Neural cell (in vitro differentiated cells): ENCODE results near the gene UMODL1. TPM values are rescaled to one million over a fixed set of nuclear protein-coding genes. Genes with fewer than 3 reads are reported as not detected.

ENCODE experiments used
- H2AFZ ChIP-seq: fragments of 200-600, 300-800 bp; sonication (generic), shearing (Covaris generic); 2 replicates; pipeline ENCODE4 v1.6.0; 2014; ENCODE audit warnings: low read depth, mild to moderate bottlenecking, antibody characterized with exemption, low read length, moderate library complexity
- H3F3A ChIP-seq: fragments of 200-600 bp; shearing (Covaris generic); 2 replicates; pipeline ENCODE4 v1.6.1; 2016; ENCODE audit warnings: mild to moderate bottlenecking, moderate library complexity, mixed read lengths, antibody characterized with exemption, low read length; ENCODE audit not compliant: insufficient read depth, poor library complexity, severe bottlenecking
- H3K27ac ChIP-seq: fragments of 200-600, 300-800 bp; sonication (generic), shearing (Covaris generic); 2 replicates; pipeline ENCODE4 v1.5.1; 2014; ENCODE audit warnings: mild to moderate bottlenecking, low read length, moderate library complexity
- H3K27me3 ChIP-seq: fragments of 300-800, 200-600 bp; sonication (generic), shearing (Covaris generic); 2 replicates; pipeline ENCODE4 v1.6.0; 2014; ENCODE audit warnings: mild to moderate bottlenecking, low read depth, low read length, moderate library complexity; ENCODE audit not compliant: insufficient read depth
- H3K36me3 ChIP-seq: fragments of 300-800, 200-600 bp; sonication (generic), shearing (Covaris generic); 2 replicates; pipeline ENCODE4 v1.5.1; 2014; ENCODE audit warnings: mild to moderate bottlenecking, antibody characterized with exemption, low read length, moderate library complexity; ENCODE audit not compliant: insufficient read depth
- H3K4me2 ChIP-seq: fragments of 300-800, 200-600 bp; sonication (generic), shearing (Covaris generic); 2 replicates; pipeline ENCODE4 v1.6.0; 2014; ENCODE audit warnings: mild to moderate bottlenecking, low read length
- H3K4me3 ChIP-seq: fragments of 300-800, 200-600 bp; sonication (generic), shearing (Covaris generic); 2 replicates; pipeline ENCODE4 v1.5.1; 2014; ENCODE audit warnings: mild to moderate bottlenecking, low read length, moderate library complexity
- H3K79me2 ChIP-seq: fragments of 200-600 bp; shearing (Covaris generic); replicated peaks from 2 replicates; pipeline ENCODE4 v1.6.0; 2014; ENCODE audit warnings: mild to moderate bottlenecking, low read length, moderate library complexity; ENCODE audit not compliant: insufficient read depth
- H3K9ac ChIP-seq: fragments of 300-800, 200-600 bp; sonication (generic), shearing (Covaris generic); 2 replicates; pipeline ENCODE4 v1.6.1; 2016; ENCODE audit warnings: mild to moderate bottlenecking, low read length, mixed read lengths
- H3K9me2 ChIP-seq: fragments of 200-600 bp; shearing (Covaris generic); 2 replicates; pipeline ENCODE4 v1.6.1; 2016; ENCODE audit warnings: mild to moderate bottlenecking, low read length, mixed read lengths; ENCODE audit not compliant: insufficient read depth
- H3K9me3 ChIP-seq: fragments of 200-600, 300-800 bp; sonication (generic), shearing (Covaris generic); 2 replicates; pipeline ENCODE4 v1.6.1; 2016; ENCODE audit warnings: mild to moderate bottlenecking, mixed run types, low read length, moderate library complexity, mixed read lengths
- H4K20me1 ChIP-seq: fragments of 200-600 bp; shearing (Covaris generic); 2 replicates; pipeline ENCODE4 v1.6.1; 2016; ENCODE audit warnings: mild to moderate bottlenecking, mixed run types; ENCODE audit not compliant: insufficient read depth
- CTCF ChIP-seq: fragments of 450-650 bp; IDR thresholded peaks from 2 replicates; pipeline ENCODE4 v1.5.1; 2014; ENCODE audit warnings: antibody characterized with exemption, mild to moderate bottlenecking, moderate library complexity; ENCODE audit not compliant: poor library complexity, severe bottlenecking
- EP300 ChIP-seq: fragments of 450-650 bp; conservative IDR thresholded peaks from 2 replicates; pipeline ENCODE4 v1.6.1; 2014; ENCODE audit warnings: antibody characterized with exemption, mild to moderate bottlenecking, moderate library complexity; ENCODE audit not compliant: poor library complexity, severe bottlenecking
- EZH2 ChIP-seq: fragments of 200-600, 300-800 bp; shearing (Covaris generic), sonication (generic); IDR thresholded peaks from 2 replicates; pipeline ENCODE4 v1.6.1; 2014; ENCODE audit warnings: antibody characterized with exemption, low read length, borderline replicate concordance, mild to moderate bottlenecking; ENCODE audit not compliant: insufficient read depth, poor library complexity, severe bottlenecking
- MXI1 ChIP-seq: fragments of 450-650 bp; conservative IDR thresholded peaks from 2 replicates; pipeline ENCODE4 v1.6.1; 2014; ENCODE audit warnings: antibody characterized with exemption, mild to moderate bottlenecking; ENCODE audit not compliant: poor library complexity, severe bottlenecking
- POLR2AphosphoS5 ChIP-seq: IDR thresholded peaks from 2 replicates; pipeline ENCODE4 v1.6.1; 2012
- RAD21 ChIP-seq: fragments of 450-650 bp; conservative IDR thresholded peaks from 2 replicates; pipeline ENCODE4 v1.6.1; 2014; ENCODE audit warnings: antibody characterized with exemption, mild to moderate bottlenecking, moderate library complexity
- REST ChIP-seq: IDR thresholded peaks from 2 replicates; pipeline ENCODE4 v1.6.1; 2012; ENCODE audit warnings: borderline replicate concordance
- SMC3 ChIP-seq: fragments of 450-650 bp; conservative IDR thresholded peaks from 2 replicates; pipeline ENCODE4 v1.6.1; 2014; ENCODE audit warnings: antibody characterized with exemption, mild to moderate bottlenecking, moderate library complexity; ENCODE audit not compliant: poor library complexity
- TAF1 ChIP-seq: IDR thresholded peaks from 2 replicates; pipeline ENCODE4 v1.6.1; 2012; ENCODE audit warnings: low read depth
- polyA plus RNA-seq: library from polyadenylated mRNA; depleted of rRNA; stranded (reverse); fragments of >200 nt; gene quantifications from 2 replicates; pipeline ENCODE4 v1.2.3, GENCODE V29; 2014

Gene UMODL1
- polyA plus RNA-seq, 1 donor from 2014 or later, result 0.11 TPM

DNA sequence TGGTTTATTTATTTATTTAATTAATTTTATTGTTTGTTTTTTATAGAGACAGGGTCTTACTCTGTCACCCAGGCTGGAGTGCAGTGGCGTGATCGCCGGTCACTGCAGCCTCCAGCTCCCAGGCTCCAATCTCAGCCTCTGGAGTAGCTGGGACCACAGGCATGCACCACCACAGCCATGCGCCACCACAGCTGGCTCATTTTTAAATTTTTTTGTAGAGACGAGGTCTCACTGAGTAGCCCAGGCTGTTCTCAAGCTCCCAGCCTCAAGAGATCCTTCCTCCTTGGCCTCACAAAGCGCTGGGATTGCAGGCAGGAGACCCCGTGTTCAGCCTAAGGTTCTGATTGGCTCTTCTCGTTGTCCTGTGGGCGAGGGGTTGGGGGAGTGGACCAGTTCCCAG is 22.1 kb downstream of the UMODL1 start:
- no peaks in the 10 kb centered on the region for H4K20me1 ChIP-seq
- H3F3A ChIP-seq, result no peaks in the 10 kb centered on the region
- peaks cover 3% of the 10 kb centered on the region for H3K9me3 ChIP-seq
- TF ChIP-seq RAD21 (no peak), REST (no peak), CTCF (no peak), EZH2 (no peak), SMC3 (no peak), TAF1 (no peak), MXI1 (no peak), EP300 (no peak), POLR2AphosphoS5 (no peak)
- H3K9me2 ChIP-seq, result no peaks in the 10 kb centered on the region
- H3K27ac ChIP-seq, result no peak overlapping the region
- H2AFZ ChIP-seq, result no peak overlapping the region
- no peak overlapping the region for H3K4me3 ChIP-seq
- no peaks in the 10 kb centered on the region for H3K36me3 ChIP-seq
- no peak overlapping the region for H3K9ac ChIP-seq
- no peaks in the 10 kb centered on the region for H3K79me2 ChIP-seq
- no peaks in the 10 kb centered on the region for H3K27me3 ChIP-seq
- no peak overlapping the region for H3K4me2 ChIP-seq

DNA sequence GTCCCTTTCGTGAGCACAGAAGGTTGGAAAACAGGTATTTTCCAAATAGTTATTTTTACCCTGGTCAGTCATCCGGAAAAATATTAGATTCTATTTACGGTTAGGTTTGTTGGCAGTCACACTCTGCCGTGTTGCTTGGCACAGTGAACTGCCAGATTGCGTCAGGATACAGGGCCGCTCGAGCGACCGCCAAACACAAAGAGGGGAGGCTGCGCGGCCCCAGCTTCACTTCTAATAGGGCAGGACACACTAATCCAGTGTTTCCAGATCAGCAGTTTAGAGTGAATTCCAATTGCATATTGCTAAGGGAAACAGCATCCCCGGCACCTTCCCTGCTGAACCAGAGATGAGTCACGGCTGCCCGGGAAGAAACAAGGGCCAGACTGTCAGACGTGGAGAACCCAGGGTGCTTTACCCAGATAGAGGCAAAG is 22.9 kb downstream of the UMODL1 start:
- H3K27ac ChIP-seq, result no peak overlapping the region
- no peak overlapping the region for H3K4me3 ChIP-seq
- no peaks in the 10 kb centered on the region for H4K20me1 ChIP-seq
- no peak for TF ChIP-seq SMC3
- TF ChIP-seq EZH2, result no peak
- no peak for TF ChIP-seq POLR2AphosphoS5
- no peak for TF ChIP-seq REST
- TF ChIP-seq CTCF, result no peak
- no peak for TF ChIP-seq MXI1
- H3K36me3 ChIP-seq, result no peaks in the 10 kb centered on the region
- H3K79me2 ChIP-seq, result no peaks in the 10 kb centered on the region
- no peaks in the 10 kb centered on the region for H3K27me3 ChIP-seq
- no peak overlapping the region for H3K4me2 ChIP-seq
- H2AFZ ChIP-seq, result no peak overlapping the region
- H3K9me2 ChIP-seq, result no peaks in the 10 kb centered on the region
- H3K9ac ChIP-seq, result no peak overlapping the region
- H3F3A ChIP-seq, result no peaks in the 10 kb centered on the region
- peaks cover 3% of the 10 kb centered on the region for H3K9me3 ChIP-seq
